Measurements from ENCODE around the gene KIF18B.

Gene KIF18B

DNA sequence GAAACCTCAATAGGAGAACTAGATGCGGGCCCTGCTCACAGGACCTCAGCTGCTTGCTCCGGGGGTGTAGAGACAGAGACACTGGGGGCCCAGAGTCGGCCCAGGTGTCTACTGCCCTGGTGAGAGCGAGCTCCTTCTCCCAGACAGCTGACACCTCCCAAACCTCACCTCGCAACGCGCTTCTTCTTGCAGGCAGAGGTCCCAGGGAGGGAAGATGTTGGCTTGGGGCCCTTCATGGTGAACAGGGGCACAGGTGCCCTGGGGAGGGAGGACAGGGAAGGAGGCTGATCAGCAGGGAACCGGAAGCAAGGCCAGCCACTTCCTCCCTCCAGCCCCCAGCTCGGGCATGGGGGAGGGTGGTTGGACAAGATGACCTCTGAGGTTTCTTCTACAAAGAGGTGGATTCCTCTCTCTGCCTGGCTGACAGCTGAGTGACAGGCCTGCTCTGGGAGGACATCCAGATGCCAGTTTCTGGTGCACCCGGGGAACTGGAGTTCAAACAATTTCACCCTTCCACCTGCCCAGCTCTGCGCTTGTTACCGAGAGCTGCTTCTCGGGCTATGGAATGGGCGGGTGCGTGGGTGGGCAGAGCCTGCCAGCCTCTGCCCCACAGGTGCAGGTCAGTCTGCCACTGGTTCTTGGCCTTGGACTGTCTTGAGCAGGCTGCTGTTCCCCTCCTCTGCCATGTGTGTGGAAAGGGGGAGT is 20.6 kb downstream of the KIF18B start:
- H2AFZ ChIP-seq (ENCODE audit: low read length): no peak overlapping the region
- H3K27ac ChIP-seq (ENCODE audit: low read depth, low read length, poor library complexity, severe bottlenecking): no peak overlapping the region
- H3K9me3 ChIP-seq (ENCODE audit: low read length): no peaks in the 10 kb centered on the region
- no peaks in the 10 kb centered on the region for H3K27me3 ChIP-seq (ENCODE audit: insufficient read depth, low read length)
- H3K4me2 ChIP-seq (ENCODE audit: low read length): no peak overlapping the region
- H4K20me1 ChIP-seq (ENCODE audit: insufficient read depth, low read length): no peaks in the 10 kb centered on the region
- no peak overlapping the region for H3K9ac ChIP-seq (ENCODE audit: low read length)
- TF ChIP-seq EZH2 (IDR thresholded peaks at IDR 0.05; ENCODE audit: borderline replicate concordance, low read length): no peak
- TF ChIP-seq, protein P1, sequence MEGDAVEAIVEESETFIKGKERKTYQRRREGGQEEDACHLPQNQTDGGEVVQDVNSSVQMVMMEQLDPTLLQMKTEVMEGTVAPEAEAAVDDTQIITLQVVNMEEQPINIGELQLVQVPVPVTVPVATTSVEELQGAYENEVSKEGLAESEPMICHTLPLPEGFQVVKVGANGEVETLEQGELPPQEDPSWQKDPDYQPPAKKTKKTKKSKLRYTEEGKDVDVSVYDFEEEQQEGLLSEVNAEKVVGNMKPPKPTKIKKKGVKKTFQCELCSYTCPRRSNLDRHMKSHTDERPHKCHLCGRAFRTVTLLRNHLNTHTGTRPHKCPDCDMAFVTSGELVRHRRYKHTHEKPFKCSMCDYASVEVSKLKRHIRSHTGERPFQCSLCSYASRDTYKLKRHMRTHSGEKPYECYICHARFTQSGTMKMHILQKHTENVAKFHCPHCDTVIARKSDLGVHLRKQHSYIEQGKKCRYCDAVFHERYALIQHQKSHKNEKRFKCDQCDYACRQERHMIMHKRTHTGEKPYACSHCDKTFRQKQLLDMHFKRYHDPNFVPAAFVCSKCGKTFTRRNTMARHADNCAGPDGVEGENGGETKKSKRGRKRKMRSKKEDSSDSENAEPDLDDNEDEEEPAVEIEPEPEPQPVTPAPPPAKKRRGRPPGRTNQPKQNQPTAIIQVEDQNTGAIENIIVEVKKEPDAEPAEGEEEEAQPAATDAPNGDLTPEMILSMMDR (IDR thresholded peaks at IDR 0.05; ENCODE audit: low read length): no peak
- H3F3A ChIP-seq (ENCODE audit: insufficient read depth, low read length): no peaks in the 10 kb centered on the region
- no peaks in the 10 kb centered on the region for H3K9me2 ChIP-seq (ENCODE audit: low read depth, low read length)
- peaks cover 64% of the 10 kb centered on the region for H3K36me3 ChIP-seq (ENCODE audit: insufficient read depth, low read length)
- H3K79me2 ChIP-seq (ENCODE audit: insufficient read depth, low read length): no peaks in the 10 kb centered on the region
- no peak overlapping the region for H3K4me3 ChIP-seq (ENCODE audit: low read depth, low read length, poor library complexity, severe bottlenecking)
- H3K4me1 ChIP-seq (ENCODE audit: insufficient read depth, low read length, severe bottlenecking): no peaks in the 10 kb centered on the region

DNA sequence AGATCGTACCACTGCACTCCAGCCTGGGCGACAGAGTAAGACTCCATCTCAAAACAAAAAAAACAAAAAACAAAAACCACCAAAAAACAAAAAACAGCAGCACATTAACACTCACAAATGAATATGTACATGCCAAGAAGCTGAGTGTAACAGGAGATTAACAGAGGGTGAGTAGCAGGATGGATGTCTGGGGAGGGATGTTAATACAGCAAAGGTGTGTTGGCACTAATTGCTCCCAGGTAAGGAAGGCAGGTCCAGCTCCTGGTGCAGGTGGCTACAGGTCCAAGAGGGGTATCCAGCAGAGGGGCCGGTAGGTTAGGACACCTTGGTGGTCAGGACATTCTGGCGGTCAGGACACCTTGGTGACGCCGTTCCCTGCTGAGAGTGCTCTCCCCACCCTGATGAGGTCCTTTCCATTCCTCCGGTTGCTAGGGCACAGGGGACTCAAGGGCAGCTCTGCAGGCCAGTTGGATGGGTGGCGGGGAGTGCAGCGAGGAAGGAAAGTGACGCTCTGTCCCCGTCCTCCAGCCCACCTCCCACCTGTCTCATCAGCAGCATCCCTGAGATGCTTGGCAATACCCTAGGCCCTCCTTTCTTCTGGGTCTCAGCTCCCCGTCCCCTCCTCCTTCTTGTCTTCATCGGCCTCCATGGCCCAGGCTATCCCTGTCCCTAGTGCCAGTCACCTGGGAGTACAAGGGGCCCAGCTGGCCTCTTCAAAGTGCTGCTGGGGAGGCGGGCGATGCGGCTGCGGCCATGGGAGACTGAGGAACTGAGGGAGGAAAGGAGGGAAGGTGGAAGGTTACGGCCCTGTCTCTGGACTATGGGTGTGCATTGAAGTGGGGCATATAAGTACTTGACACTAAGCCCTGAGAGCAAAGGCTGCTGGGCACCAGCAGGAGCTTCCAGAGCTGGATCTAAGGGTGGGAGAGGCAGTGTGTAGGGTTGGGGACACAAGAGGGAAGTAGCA is 21.6 kb downstream of the KIF18B start:
- Histone ChIP-seq H3K4me1 (ENCODE audit: insufficient read depth, low read length, severe bottlenecking) (peaks cover 1% of the 10 kb centered on the region), H3K4me3 (ENCODE audit: low read depth, low read length, poor library complexity, severe bottlenecking) (no peak overlapping the region), H4K20me1 (ENCODE audit: insufficient read depth, low read length) (no peaks in the 10 kb centered on the region), H3K79me2 (ENCODE audit: insufficient read depth, low read length) (no peaks in the 10 kb centered on the region), H3K9me3 (ENCODE audit: low read length) (no peaks in the 10 kb centered on the region), H3K27ac (ENCODE audit: low read depth, low read length, poor library complexity, severe bottlenecking) (no peak overlapping the region), H2AFZ (ENCODE audit: low read length) (no peak overlapping the region), H3K9ac (ENCODE audit: low read length) (no peak overlapping the region), H3K36me3 (ENCODE audit: insufficient read depth, low read length) (peaks cover 55% of the 10 kb centered on the region), H3K27me3 (ENCODE audit: insufficient read depth, low read length) (no peaks in the 10 kb centered on the region), H3F3A (ENCODE audit: insufficient read depth, low read length) (no peaks in the 10 kb centered on the region), H3K4me2 (ENCODE audit: low read length) (no peak overlapping the region), H3K9me2 (ENCODE audit: low read depth, low read length) (no peaks in the 10 kb centered on the region)
- TF ChIP-seq, protein P1 (IDR thresholded peaks at IDR 0.05; ENCODE audit: low read length): no peak
- no peak for TF ChIP-seq EZH2 (IDR thresholded peaks at IDR 0.05; ENCODE audit: borderline replicate concordance, low read length)

DNA sequence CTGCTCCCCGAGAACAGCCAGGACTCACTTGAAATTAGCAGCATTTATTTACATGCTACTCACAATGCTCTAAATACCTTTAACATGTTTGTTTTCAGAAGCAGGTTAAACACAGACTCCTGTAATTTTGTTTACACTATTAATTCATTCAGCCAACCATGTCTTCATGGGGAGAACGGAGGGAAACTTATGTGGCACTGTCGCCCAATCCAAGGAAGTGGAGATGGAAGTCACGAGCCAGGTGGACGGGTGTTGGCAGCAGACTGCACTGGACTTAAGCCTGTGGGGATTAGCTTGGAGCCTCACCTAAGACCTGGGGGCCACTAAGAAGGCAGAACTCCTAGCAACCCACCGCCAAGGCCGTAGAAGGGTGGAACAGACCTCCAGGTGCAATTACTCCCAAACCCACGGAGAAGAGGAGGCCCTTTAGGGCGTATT is 23.4 kb downstream of the KIF18B start:
- Histone ChIP-seq H3K27ac (ENCODE audit: low read depth, low read length, poor library complexity, severe bottlenecking) (no peak overlapping the region), H3K9me2 (ENCODE audit: low read depth, low read length) (no peaks in the 10 kb centered on the region), H3K79me2 (ENCODE audit: insufficient read depth, low read length) (no peaks in the 10 kb centered on the region), H3F3A (ENCODE audit: insufficient read depth, low read length) (no peaks in the 10 kb centered on the region), H3K9ac (ENCODE audit: low read length) (no peak overlapping the region), H3K27me3 (ENCODE audit: insufficient read depth, low read length) (no peaks in the 10 kb centered on the region), H3K4me2 (ENCODE audit: low read length) (no peak overlapping the region), H3K4me1 (ENCODE audit: insufficient read depth, low read length, severe bottlenecking) (peaks cover 14% of the 10 kb centered on the region), H4K20me1 (ENCODE audit: insufficient read depth, low read length) (no peaks in the 10 kb centered on the region), H3K4me3 (ENCODE audit: low read depth, low read length, poor library complexity, severe bottlenecking) (no peak overlapping the region), H2AFZ (ENCODE audit: low read length) (no peak overlapping the region), H3K36me3 (ENCODE audit: insufficient read depth, low read length) (peaks cover 36% of the 10 kb centered on the region), H3K9me3 (ENCODE audit: low read length) (no peaks in the 10 kb centered on the region)
- TF ChIP-seq, protein P1 (IDR thresholded peaks at IDR 0.05; ENCODE audit: low read length): no peak
- no peak for TF ChIP-seq EZH2 (IDR thresholded peaks at IDR 0.05; ENCODE audit: borderline replicate concordance, low read length)
